Glutamatergic neuron (in vitro differentiated cells): ENCODE data around the gene USP27X. TPM values are rescaled to one million over a fixed set of nuclear protein-coding genes. Genes with fewer than 3 reads are reported as not detected.

Source experiments
- DNase-seq: peaks from one replicate; pipeline ENCODE4 v3.0.0; 2022
- H3K27ac Mint-ChIP-seq: one replicate; pipeline ENCODE4 v1.8.0; 2020; ENCODE audit warnings: mild to moderate bottlenecking, mixed read lengths, inconsistent platforms; ENCODE audit not compliant: unreplicated experiment
- H3K27me3 Mint-ChIP-seq: one replicate; pipeline ENCODE4 v1.8.0; 2020; ENCODE audit warnings: mild to moderate bottlenecking, moderate library complexity, mixed read lengths, inconsistent platforms; ENCODE audit not compliant: unreplicated experiment
- H3K36me3 Mint-ChIP-seq: one replicate; pipeline ENCODE4 v1.8.0; 2020; ENCODE audit warnings: mild to moderate bottlenecking, mixed read lengths, inconsistent platforms; ENCODE audit not compliant: unreplicated experiment
- H3K4me1 Mint-ChIP-seq: one replicate; pipeline ENCODE4 v1.8.0; 2020; ENCODE audit warnings: mild to moderate bottlenecking, low read depth, mixed read lengths, inconsistent platforms; ENCODE audit not compliant: unreplicated experiment
- H3K4me3 Mint-ChIP-seq: one replicate; pipeline ENCODE4 v1.8.0; 2020; ENCODE audit warnings: mild to moderate bottlenecking, mixed read lengths, inconsistent platforms; ENCODE audit not compliant: unreplicated experiment
- H3K9me3 Mint-ChIP-seq: one replicate; pipeline ENCODE4 v1.8.0; 2020; ENCODE audit warnings: mild to moderate bottlenecking, moderate library complexity, mixed read lengths, inconsistent platforms; ENCODE audit not compliant: unreplicated experiment
- CTCF ChIP-seq: fragments of 200-600 bp; sonication (generic); IDR thresholded peaks from one replicate; pipeline ENCODE4 v1.5.0; 2021; ENCODE audit not compliant: partially characterized antibody, unreplicated experiment
- total RNA-seq: library from RNA; stranded (reverse); fragmentation: NEBNext Ultra II Directional; extraction: Animal tissue kit (Norgen Biotek cat#: 25700); gene quantifications from one replicate; pipeline ENCODE4 v1.2.1, GENCODE V29; 2021; ENCODE audit not compliant: unreplicated experiment

The USP27X gene
- total RNA-seq, 1 donor from 2014 or later, result 4.2 TPM

DNA sequence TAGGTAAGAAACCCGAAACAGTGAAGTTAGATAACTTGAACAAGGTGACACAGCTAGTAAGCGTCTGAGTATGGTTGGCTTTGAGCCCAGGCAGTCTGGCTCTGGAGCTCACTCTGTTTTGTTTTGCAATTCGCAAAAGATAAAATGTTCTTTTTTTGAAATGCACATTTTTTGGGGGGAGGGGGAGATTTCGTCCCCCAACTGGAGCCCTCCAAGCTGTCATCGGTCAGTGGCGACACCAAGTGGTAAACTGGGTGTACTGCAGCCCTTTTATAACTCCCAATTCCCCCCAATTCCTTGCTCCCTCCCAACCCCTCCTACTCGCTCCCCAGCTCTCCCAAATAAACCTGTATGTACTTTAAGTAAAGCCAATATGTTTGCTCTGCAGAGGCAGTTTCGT, 40.3 kb downstream of the USP27X start:
- Mint-ChIP-seq H3K9me3 (peaks cover 3% of the 10 kb centered on the region), H3K27ac (no peak overlapping the region)

DNA sequence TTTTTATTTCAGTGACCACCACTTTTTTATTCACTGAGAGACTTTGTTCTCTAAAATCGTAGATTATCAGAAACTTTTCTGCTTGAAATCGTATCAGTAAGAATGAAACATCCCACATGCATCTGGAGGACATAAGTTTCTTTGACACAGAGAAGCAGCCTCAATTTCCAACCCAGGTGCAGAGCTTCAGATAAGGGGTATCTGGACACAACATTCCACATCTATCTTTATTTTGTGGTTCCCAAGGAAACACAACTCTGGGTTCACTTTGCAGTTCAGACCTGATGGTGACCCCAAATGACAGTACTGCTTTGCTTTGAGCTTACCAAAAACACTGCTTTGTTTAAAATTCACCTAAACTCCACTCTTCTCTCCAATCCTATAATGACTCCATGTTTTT, 41.8 kb downstream of the USP27X start:
- Mint-ChIP-seq H3K27ac (no peak overlapping the region), H3K4me1 (peaks cover 12% of the 10 kb centered on the region), H3K4me3 (no peak overlapping the region), H3K27me3 (no peaks in the 10 kb centered on the region), H3K36me3 (no peaks in the 10 kb centered on the region), H3K9me3 (peaks cover 3% of the 10 kb centered on the region)
- no peak for DNase-seq
- no peak for TF ChIP-seq CTCF

More for the DNA sequence above, 40.3 kb downstream of the USP27X start:
- TF ChIP-seq CTCF, result peak; percentile 83
- H3K4me1 Mint-ChIP-seq, result peaks cover 7% of the 10 kb centered on the region
- no peaks in the 10 kb centered on the region for H3K36me3 Mint-ChIP-seq
- H3K27me3 Mint-ChIP-seq, result no peaks in the 10 kb centered on the region
- no peak overlapping the region for H3K4me3 Mint-ChIP-seq
- peak; percentile 35 for DNase-seq

DNA sequence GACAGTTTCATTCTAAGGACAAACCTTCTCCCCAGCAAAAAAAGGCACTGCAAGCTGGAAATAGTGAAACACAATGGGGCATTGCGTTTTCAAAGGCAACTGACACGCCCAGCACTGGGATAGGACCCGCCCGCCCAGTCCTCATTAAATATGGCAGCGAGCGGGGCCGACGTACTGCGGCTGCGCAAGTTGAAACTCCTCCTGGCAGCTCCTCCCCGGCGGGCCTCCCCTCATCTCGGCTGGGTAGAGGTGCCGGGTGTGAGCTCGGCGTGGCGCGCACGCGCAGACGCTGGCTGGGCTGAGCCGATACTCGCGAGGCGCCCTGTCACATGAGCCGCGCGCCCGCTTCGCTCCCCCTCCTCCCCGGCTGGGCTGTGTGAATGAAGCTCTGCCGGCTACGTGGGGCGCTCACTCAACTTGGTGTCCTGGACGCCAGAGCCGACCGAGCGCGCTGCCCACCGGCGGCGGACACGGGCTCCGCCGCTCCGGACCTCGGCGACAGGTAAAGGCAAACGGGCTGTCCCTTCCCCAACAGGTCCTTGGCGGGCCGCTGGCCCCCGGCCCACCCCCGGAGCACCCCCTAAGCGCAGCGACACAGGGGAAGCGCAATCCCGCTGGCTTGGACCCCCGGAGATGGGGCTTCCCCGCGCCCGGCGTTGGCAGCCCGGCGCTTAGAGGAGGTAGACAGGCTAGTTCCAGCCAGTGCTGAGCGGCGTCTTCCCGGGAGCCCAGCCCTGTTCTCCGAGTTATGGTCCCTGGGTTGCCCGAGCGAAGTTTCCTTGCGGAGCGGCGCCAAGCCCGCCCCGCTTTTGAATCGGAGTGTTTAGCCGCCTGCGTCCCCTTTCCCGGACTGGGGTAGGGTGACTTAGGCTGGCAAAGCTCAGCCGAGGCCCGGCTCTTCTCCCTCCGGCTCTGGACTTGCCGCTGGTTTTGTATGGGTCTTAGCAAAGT, 43.3 kb downstream of the USP27X start, which contains the start of gene CLCN5:
Gene CLCN5, plus strand, starts transcription at position 306 of the 951 bp plus-strand sequence. CDS start 2,703 bp downstream, outside the sequence.
- H3K36me3 Mint-ChIP-seq, result no peaks in the 10 kb centered on the region
- H3K4me3 Mint-ChIP-seq, result peak within 1 kb of the TSS; percentile 79
- peak within 1 kb of the TSS; percentile 86 for H3K27ac Mint-ChIP-seq
- peaks cover 12% of the 10 kb centered on the region for H3K4me1 Mint-ChIP-seq
- no peak for TF ChIP-seq CTCF
- peak; percentile 96 for DNase-seq
- H3K9me3 Mint-ChIP-seq, result peaks cover 3% of the 10 kb centered on the region
- H3K27me3 Mint-ChIP-seq, result no peaks in the 10 kb centered on the region

DNA sequence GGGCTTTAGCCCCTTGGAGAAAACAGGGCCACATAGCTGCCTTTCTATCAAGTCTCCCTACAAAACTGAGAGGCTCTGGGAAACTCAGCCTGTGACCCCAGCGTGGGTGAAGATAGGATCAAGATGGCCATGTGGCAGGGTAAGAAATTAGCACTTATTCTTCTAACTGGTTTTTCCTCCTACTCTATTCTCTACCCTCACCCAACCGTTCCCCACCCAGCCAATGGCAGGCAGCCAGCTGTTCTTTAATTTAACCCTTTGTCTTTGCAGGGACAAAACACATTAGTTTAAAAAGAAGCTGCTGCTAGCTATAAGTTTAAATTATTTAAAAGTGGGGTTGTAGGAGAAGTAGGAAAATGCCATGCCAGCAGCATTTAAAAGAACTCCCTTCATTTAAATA, 45.9 kb downstream of the USP27X start:
- Mint-ChIP-seq H3K4me3 (peak overlapping the region; percentile 71), H3K27ac (no peak overlapping the region), H3K36me3 (no peaks in the 10 kb centered on the region), H3K27me3 (no peaks in the 10 kb centered on the region), H3K9me3 (peaks cover 3% of the 10 kb centered on the region), H3K4me1 (peaks cover 12% of the 10 kb centered on the region)
- no peak for TF ChIP-seq CTCF
- DNase-seq, result no peak

- no peak for DNase-seq
- H3K9me3 Mint-ChIP-seq, result no peaks in the 10 kb centered on the region
- peaks cover under 1% of the 10 kb centered on the region for H3K4me1 Mint-ChIP-seq
- no peak overlapping the region for H3K4me3 Mint-ChIP-seq
- H3K36me3 Mint-ChIP-seq, result no peaks in the 10 kb centered on the region
- no peak overlapping the region for H3K27ac Mint-ChIP-seq
- H3K27me3 Mint-ChIP-seq, result no peaks in the 10 kb centered on the region
- no peak for TF ChIP-seq CTCF
These were observed 50.8 kb downstream of the USP27X start for GRCh38 chrX:49930039-49930438.
